Activated CD8-positive, alpha-beta memory T cell treated with anti-CD3 and anti-CD28 coated beads for 36 hours (primary cell): ENCODE data around the gene MYL3. TPM values are rescaled to one million over a fixed set of nuclear protein-coding genes. Genes with fewer than 3 reads are reported as not detected.

Experiments used
- CTCF ChIA-PET: fragments of 350-600 bp; sonication (Branson Sonifier 250); formaldehyde crosslinking; loops from one replicate; lab custom pipeline; 2021; ENCODE audit warnings: antibody characterized with exemption; lab: Charles Lee
- POLR2A ChIA-PET: fragments of 350-600 bp; sonication (Branson Sonifier 250); formaldehyde crosslinking; loops from one replicate; lab custom pipeline; 2021; ENCODE audit warnings: antibody characterized with exemption; lab: Charles Lee
- total RNA-seq, 2 experiments: library from RNA; stranded (reverse); gene quantifications; one replicate each; pipeline ENCODE4 v1.2.3, GENCODE V29; 2021

The MYL3 gene
- total RNA-seq, 2 experiments from 2014 or later = not detected

DNA sequence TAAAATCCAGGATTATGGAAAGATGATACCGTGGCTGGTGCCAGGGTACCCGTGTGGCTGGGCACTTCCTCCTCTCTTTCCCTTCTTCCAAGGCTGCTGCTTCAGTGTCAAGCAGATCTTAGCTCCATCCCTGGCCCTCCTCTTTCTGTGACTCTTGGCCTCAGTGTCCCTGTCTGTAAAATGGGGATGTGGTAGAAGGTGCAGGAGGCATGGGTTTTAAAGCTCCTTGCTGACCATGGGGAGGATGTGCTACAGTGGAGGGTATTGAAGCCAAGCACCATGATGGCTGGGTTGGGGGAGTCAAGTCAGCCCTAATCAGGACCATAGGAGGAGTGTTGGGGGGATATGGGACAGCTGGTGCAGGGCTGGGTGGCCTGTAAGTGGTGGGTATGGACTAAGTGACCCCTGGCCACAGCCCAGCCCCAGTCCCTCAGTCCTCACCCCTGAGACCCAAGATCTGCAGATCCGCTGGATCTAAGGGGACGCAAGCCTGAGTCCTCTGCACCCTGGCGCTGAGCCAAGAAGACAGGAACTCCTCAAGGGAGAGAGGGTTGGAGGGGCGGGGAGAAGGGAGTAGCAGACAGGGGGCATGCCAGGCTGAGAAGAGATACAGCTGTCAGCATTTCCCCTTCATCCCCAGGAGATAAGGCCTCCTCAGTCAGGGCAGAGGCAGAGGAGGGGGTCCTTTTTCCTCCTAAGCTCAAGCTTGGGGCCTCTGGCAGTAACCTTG is 26.3 kb upstream of the MYL3 start:
- ChIA-PET CTCF (interaction anchor here (1.3 to 2.7 kb wide), 4 partner anchors 22 to 406 kb away, joined by 3 to 8 read pairs (median 4); no protein-coding TSS in a partner anchor), POLR2A (no interaction called here)

DNA sequence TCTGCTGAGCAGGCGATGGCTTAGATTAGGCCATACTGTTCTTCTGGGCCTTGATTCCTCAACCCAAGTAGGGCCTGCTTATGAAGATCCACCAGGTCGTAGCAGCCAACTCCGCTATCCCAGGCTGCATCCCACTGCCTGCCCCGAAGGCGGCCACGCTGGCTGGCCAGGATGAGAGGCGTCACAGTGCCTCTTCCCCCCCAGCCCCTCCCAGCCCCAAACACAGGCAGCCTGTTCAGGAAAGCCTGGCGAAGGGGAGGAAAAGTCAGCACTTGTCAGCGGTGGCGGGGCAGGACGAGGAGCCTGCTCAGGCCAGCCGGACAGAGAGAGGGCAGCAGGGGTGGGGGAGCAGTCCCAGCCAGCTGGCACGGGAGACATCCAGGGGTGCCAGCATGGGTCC is 25.5 kb upstream of the MYL3 start:
- POLR2A ChIA-PET = no interaction called here
- CTCF ChIA-PET = interaction anchor here (1.3 to 2.7 kb wide), 3 partner anchors 22 to 186 kb away, joined by 3 to 8 read pairs (median 3); no protein-coding TSS in a partner anchor

DNA sequence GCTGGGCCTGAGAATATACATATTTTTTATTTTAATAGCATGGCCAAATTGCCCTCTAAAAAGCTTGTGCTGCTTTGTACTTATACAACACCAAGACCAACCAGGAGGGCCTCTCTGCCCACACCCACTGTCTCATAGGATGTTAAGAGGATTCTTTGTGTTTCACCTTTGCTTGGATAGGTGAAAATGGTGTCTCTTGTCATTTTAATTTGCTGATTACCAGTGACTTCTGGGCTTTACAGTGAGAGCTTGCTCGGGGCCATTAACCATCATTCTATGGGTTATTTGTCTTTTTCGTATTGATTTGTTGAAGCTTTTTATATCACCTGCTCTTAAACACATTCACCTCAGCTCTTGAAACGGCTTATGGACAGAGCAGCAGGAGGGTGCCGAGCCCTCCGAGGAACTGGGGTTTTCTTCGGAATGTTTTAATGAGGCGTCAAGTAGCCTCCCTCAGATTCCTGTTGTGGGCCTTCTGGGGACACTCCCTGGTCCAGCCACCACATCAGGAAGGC is 24.8 kb upstream of the MYL3 start:
- ChIA-PET POLR2A (no interaction called here), CTCF (interaction anchor here (1.0 to 2.7 kb wide), 3 partner anchors 21 to 51 kb away, joined by 3 to 8 read pairs (median 4); no protein-coding TSS in a partner anchor)

DNA sequence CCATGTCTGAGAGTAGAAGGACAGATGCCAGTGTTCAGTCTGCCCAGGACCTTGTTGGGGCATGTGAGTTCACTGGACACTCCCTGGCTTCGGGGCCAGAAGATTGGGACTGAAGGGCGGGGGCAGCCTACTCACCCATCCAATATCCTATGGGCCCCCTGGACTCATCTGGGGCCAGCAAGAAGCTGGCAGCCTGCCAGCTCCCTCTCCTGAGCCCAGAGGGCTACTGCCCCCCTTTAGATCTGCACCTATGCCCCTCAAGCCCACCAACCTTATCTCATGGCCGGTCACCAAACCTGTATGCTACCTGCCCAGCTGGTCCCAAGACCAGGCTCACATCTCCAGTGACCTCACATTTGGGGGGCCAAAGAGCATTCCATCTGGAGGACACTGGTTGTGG is 22.4 kb upstream of the MYL3 start:
- POLR2A ChIA-PET = no interaction called here
- CTCF ChIA-PET = interaction anchor here (0.9 to 3.0 kb wide), 2 partner anchors 10 to 18 kb away, joined by 3 to 10 read pairs; no protein-coding TSS in a partner anchor

DNA sequence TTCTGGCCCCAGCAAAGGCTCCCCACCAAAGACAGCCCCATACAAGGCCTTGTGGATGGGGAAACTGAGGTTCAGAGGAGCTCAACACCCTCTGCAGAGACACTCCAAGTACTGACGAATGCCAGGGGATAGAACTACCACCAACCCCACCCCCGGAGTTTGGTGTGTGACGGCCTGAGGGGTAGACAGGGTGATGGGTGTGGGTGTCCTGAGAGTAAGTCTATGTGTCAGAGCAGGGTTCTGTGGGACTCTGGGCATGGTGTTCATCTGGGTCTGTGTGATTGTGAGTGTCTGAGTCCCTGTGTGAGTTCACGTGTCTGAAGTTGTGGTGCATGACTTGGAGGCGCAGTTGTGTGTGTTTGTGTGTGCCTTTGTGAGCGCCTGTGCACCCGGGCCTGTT is 21.7 kb upstream of the MYL3 start:
- POLR2A ChIA-PET = no interaction called here

DNA sequence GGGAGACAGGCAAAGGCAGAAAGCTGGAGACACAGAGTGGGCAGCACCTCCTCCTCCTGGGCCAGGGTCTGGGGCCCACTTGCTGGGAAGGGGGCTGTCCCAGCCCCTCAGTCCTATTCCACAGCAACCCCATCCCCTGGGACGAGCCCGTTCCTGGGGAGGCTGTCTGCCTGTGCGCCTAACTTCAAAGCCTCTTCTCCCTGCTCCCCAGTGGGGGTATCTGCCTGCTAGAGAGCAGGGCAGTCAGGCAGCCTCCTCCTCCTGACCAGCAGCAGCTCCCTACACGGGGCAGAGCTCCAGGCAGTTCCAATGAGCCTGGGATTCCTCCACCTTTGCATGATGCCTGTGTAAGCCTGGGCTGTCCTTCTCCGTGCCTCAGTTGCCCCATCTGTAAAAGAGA is 21.2 kb upstream of the MYL3 start:
- ChIA-PET POLR2A (no interaction called here), CTCF (interaction anchor here (3.0 kb wide), 1 partner anchor 11 kb away, joined by 10 read pairs; no protein-coding TSS in a partner anchor)

More for the DNA sequence above, 21.7 kb upstream of the MYL3 start:
- CTCF ChIA-PET = interaction anchor here (3.0 kb wide), 1 partner anchor 10 kb away, joined by 10 read pairs; no protein-coding TSS in a partner anchor

DNA sequence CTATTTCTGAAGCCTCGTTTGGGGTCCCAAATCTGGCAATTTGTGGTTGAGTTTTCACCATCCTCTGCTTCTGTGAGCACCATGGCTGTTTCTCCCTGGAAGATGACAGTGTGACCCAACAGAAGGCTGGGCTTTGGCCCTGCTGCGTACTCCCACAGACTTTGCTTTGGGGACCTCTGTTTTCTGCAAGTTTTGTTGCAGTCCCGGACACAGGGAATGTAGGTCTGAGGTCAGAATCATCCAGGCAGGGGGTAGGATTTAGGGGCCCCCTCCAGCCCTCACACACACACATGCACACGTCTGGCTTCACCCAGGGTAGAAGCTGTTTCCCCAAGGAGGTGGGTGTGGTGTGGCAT is 20.6 kb upstream of the MYL3 start:
- POLR2A ChIA-PET = no interaction called here
- CTCF ChIA-PET = no interaction called here

DNA sequence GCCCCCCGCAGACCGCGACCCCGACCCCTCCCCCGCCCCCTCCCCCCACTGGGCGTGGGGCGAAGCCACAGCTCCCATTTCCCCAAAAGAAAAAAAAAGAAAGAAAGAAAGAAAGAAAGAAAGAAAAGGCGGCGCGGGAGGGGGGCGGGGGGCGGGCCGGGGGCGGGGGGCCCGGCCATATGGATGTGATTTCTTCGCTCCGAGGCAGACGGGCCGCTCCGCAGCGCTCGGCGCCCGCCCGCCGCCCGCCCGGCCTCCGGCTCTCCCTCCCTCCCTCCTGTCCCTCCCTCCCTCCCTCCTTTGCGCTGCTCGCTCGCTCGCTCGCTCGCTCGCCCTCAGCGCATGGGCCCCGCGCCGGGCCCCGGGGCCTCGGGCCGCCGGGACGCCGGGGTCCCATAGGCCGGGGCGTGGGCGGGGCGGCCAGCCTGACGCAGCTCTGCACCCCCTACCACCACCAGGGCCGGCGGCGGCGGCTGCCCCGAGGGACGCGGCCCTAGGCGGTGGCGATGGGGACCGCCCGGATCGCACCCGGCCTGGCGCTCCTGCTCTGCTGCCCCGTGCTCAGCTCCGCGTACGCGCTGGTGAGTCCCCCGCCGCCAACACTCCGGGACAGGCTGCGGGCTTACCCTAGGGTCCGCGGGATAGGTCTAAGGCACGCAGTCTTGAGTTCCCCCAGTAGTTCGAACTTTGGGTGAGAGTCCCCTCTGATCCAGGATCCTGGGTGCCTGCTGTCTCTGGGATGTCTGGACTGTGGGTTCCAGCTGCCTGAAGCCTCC is 20.0 kb upstream of the MYL3 start:
- POLR2A ChIA-PET = no interaction called here
- CTCF ChIA-PET = no interaction called here

DNA sequence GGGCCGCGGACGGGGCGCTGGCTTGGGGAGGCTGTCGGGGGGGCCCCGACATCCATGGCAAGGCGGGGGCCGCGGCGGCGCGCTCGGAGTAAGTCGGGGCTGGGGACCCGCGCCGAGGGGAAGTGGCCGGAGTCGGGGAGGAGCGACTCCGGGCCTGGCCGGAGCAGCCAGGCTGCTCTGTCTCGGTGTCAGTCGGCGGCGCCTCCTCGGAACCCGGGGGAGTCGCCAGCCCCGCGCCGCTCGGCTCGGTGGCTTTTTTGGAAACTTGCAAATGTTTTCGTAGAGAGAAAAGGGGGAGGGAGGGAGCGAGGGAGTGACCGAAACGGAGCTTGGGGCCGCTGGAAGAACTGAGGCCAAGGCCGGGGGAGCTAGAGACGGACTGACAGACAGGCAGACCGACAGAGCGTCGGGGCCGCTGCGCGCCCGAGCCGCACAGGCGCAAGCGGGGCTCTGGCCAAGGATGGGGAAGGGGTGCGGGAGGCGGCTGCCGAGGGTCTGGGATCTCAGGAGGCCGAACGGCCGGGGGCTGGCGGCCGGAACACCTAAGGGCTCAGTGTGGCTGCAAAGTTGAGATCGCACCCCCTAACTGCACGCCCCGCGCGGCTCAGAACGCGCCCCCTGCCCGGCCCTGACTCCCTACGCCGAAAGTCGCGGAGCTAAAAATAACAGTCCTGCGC is 19.3 kb upstream of the MYL3 start:
- ChIA-PET CTCF (interaction anchor here (2.3 kb wide), 1 partner anchor 13 kb away, joined by 9 read pairs; no protein-coding TSS in a partner anchor), POLR2A (no interaction called here)

DNA sequence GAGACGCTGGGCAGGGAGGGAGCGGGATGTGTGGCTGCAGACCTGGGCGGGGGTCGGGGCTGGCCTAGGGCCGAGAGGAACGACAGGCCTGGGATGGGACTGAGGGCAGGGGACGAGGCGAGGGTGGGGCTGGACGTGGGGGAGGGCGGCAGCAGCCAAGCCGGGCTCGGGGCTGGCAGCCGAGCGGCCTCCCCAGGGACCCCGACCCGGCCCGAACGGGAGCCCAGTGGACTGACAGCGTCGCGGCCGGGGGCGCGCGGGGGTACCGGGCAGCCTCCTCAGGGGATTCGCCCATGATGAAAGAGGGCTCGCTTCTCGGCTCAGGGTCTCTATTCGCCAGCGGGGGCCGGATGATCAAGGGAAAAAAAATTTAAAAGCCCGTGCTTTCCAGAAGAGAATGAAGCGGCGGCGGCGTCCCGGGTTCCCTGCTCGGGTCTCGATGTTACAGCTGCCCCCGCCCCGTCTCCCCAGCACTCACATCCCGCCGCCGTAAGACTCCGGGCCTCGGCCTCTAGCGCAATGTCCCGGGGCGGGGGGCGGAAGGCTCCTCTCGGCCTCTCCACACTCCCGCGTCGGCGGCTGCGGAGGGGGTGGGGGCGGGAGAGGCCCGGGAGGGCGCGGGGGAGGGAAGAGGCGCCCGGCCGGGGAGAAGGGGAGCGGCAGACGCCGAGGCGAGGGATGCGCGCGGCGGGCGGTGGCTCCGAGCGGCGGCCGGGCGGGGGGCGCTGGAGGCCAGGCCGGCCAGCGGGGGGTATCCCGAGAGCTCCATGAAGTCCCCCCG is 18.5 kb upstream of the MYL3 start:
- CTCF ChIA-PET = interaction anchor here (1.8 to 2.3 kb wide), 2 partner anchors 13 to 14 kb away, joined by 6 to 9 read pairs; no protein-coding TSS in a partner anchor
- POLR2A ChIA-PET = interaction anchor here (0.6 kb wide), 1 partner anchor 400 kb away, joined by 3 read pairs; no protein-coding TSS in a partner anchor

DNA sequence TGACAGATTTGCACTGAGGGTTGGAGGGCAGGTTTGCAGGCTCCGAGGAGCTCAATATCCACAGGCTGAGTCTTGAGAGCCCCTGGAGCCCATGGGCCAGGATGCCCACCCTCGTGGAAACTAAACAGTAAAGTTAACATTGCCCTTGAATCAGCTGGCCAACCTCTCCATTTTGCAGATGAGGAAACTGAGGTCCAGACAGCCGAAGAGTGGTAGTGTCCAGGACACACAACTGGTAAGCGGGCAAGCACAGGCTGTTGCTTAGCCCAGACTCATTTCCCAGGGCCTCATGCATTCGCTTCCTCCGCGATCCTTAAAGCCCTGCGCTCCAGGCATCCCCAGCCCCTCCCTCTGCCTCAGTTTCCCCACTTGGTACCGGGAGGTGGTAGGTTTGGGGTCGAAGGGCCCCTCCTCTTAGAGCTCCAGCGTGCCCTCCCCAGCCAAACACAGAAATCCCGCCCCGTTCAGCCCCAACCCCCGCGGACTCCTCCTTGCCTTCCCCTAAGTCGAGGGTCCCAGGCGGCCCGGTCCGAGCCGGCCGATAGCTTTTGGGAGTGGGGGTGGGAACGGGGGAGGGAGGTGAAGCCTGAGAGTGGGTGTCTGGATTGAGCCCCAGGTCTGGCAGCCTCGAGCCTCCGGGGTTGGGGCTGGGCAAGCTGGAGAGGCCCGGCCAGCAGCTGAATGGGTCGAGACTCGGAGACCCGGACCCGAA is 17.8 kb upstream of the MYL3 start:
- ChIA-PET POLR2A (interaction anchor here (0.6 kb wide), 1 partner anchor 401 kb away, joined by 3 read pairs; no protein-coding TSS in a partner anchor), CTCF (interaction anchor here (1.8 to 2.3 kb wide), 2 partner anchors 14 kb away, joined by 6 to 9 read pairs; no protein-coding TSS in a partner anchor)

DNA sequence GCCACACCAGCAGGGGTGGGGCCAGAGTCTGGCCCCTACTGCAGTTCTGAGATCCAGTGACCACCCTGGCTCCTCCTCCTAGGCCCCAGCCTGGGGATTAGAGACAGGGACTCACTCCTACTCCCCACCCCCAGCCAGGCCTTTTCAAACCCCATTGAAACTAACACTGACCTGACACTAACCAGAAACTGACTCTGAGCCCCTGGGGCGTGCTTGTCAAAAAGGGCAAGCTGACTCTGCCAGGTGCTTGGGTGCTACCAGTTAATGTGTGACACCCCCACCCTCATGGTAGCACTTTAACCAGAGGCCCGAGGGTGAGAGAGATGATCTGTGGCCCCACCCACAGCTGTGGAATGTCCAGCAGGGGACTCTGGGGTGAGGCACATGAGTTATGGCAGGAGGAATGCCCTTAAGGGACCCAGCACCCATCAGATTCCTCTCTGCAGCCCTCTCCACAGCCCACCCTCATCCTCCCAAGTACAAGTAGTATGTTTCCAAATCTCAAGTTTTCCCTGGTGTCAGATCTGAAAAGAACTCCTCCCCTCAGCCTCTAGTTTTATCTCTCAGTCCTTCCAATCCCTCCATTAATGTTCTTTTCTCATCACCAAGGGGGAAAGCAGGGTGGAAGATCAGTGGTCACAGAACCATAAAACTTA is 15.7 kb upstream of the MYL3 start:
- POLR2A ChIA-PET = no interaction called here

DNA sequence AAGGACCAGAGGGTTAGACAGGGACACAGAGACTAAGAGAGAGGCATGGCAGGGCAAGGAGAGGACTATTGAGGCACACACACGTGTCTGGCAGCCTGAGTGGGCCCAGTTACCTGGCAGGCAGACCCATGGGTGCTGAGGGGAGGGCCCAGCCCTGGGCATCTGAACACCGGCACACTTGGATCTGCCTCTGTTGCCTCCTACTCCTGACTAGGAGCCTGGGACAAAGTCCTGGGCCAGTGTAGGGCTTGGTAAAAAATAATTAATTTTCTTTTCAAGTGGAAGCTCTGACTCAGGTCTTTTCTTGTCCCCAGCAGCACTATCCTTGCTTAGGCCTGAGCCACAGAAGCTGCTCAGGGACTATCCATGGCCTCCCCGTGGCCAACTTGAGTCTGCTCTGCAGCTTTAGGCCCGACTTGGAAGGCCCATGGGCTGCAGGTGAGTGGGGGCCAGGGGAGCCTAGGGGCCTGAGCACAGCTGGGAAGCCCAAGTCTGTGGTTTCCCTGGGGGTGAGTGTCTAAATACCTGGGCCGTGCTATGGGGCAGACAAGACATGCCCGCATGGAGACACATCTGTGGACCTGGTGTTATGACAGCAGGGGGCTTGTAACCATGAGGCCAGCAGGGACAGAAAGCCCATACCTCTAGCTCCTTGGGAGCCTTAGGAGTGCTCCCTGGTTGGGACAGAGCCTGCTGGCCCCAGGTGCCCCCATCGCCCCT is 14.3 kb upstream of the MYL3 start, which contains the start of gene PTH1R:
PTH1R (plus strand) TSS at position 316 of the 720 bp plus-strand sequence. CDS start 5,839 bp downstream, outside the sequence.
- ChIA-PET POLR2A (no interaction called here), CTCF (interaction anchor here (0.7 to 1.2 kb wide), 3 partner anchors 13 to 46 kb away, joined by 3 to 4 read pairs (median 3); no protein-coding TSS in a partner anchor)

More for the DNA sequence above, 15.7 kb upstream of the MYL3 start:
- CTCF ChIA-PET = interaction anchor here (1.2 to 1.5 kb wide), 2 partner anchors 12 kb away, joined by 3 to 4 read pairs; no protein-coding TSS in a partner anchor

DNA sequence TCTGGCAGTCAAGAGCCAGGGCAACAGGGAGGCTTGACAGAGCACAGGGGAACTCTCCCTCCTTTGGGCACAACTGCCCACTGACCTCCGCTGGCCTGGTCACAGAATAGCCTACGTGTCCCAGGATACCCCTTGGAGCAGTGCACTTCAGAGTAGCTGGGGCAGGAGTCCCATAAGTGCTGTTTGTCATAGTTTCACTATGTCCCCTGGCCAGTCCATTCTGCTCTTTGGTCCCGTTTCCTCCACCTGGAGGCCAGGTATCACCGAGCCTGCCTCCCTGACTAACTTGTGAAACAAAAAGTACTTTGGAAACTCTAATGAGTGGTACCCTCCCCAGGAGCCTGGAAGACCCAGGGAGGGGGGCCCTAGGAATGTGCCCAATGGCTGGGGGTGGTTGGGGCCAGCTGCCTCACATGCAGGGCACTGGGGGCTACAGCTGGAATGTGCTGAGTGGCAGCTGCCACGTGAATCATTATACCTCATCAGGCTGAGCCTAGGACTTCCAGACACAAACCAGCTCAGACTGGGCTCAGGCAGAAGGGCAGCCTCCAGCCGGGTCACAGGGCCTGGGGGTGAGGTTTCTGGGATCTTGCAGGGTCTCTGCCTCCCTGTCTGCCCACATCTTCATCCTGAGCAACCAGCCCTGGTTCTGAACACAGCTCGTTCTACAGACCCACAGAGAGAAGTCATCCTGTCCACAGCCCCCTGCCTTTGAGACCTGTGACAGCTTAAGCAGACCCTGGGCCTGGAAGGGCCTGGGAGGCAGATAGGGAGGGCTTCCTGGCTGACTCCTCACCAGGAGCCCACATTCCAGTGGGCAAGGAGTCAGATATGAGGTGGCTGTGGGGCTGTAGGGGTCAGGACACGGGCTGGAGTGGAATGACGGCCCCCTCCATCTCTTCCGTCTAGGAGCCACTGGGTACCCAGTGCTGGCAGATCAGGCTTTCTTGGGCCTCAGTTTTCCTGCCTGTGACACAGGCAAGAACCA is 13.4 kb upstream of the MYL3 start:
- ChIA-PET POLR2A (no interaction called here), CTCF (interaction anchor here (1.0 kb wide), 1 partner anchor 10 kb away, joined by 4 read pairs; no protein-coding TSS in a partner anchor)

DNA sequence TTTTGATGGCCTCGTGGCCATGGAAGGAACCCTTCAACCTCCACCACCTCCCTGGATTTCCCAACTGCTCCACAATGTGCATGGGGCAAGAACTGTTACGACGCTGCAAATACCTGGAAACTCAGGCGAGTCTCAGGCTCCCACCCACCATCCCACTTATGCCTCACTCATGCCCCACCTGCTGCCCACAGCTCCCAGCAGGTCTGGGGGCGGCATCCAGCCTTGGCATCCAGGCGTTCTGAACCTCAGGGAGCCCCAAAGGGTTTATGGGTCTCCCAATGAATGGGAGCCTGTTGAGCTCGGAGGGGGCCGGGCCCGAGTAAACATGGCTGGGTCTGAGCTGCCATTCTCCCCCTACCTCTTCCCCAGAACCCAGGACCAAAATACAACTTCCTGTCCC is 12.3 kb upstream of the MYL3 start:
- CTCF ChIA-PET = no interaction called here

More for the DNA sequence above, 12.3 kb upstream of the MYL3 start:
- POLR2A ChIA-PET = no interaction called here
